Tibial nerve (tissue), 3 donors: ENCODE data around the gene CGB7.

Source experiments
- POLR2A ChIP-seq, 2 donors: fragments of 450-650 bp; IDR thresholded peaks; one replicate each; pipeline ENCODE4 v1.6.1; 2017; ENCODE audit warnings: antibody characterized with exemption in 2 of 2, mild to moderate bottlenecking in 2 of 2, moderate library complexity in 2 of 2
- TF ChIP-seq, protein P1 (sequence below), 5 experiments: fragments of 200-600 bp in 3 of 5; fragments of 450-650 bp in 2 of 5; sonication (generic) in 3 of 5; IDR thresholded peaks; one replicate each; pipeline ENCODE4 v1.5.1; 2016 to 2019; ENCODE audit warnings: antibody characterized with exemption in 5 of 5, mild to moderate bottlenecking in 3 of 5, moderate library complexity in 2 of 5

DNA sequence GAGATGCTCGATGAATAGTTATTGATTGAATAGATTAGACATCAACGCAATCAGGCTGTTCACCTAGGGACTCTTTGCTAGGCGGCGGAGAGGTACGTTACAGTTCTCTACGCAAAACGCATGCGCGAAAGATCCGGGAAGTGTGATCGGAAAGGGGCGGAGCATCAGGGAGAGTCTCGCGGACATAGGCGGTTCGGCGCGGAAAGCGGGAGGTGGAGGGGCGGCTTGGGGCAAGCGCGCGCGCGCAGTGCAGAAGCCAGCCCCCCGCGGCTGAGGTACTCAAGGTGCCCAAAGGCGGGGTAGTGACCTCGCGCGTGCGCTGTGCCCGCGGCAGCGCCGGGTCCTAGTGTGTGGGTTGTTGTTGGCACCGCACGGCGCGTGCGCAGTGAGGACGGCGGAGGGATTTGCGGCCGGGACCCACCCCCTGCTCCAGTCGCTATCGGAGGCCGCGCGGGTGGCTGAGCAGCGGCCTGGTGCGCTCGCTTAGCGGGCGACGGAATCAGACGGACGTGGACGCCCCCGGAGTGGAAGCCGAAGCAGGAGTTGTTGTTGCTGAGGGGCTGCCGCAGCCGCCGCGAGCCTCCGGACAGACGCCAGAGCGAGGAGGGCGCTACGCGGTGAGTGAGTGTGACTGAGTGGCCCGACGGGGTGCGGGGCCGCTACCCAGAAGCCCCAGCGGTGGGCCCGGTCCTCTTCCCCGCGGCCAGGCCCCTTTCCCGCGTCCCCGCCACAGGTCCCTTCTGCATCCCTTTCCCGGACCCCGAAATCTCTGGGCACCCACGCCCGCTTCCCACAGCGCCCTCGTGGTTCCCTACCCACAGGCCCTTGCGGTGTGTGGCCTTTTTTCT lies 27.7 kb upstream of the CGB7 start, which contains the start of gene SNRNP70:
- TF ChIP-seq POLR2A (IDR thresholded peaks at IDR 0.05) = peak; percentile 78 to 88
- TF ChIP-seq, protein P1, sequence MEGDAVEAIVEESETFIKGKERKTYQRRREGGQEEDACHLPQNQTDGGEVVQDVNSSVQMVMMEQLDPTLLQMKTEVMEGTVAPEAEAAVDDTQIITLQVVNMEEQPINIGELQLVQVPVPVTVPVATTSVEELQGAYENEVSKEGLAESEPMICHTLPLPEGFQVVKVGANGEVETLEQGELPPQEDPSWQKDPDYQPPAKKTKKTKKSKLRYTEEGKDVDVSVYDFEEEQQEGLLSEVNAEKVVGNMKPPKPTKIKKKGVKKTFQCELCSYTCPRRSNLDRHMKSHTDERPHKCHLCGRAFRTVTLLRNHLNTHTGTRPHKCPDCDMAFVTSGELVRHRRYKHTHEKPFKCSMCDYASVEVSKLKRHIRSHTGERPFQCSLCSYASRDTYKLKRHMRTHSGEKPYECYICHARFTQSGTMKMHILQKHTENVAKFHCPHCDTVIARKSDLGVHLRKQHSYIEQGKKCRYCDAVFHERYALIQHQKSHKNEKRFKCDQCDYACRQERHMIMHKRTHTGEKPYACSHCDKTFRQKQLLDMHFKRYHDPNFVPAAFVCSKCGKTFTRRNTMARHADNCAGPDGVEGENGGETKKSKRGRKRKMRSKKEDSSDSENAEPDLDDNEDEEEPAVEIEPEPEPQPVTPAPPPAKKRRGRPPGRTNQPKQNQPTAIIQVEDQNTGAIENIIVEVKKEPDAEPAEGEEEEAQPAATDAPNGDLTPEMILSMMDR (IDR thresholded peaks at IDR 0.05) = peak in 3 of 5 experiments; percentile 9 to 61 (median 59)
